Stomach (tissue), 4 donors: Measurements from ENCODE around the gene KCNQ5.

ENCODE experiments used
- POLR2A ChIP-seq, 4 donors: fragments of 450-650 bp; IDR thresholded peaks; one replicate each; pipeline ENCODE4 v1.6.1; 2016; ENCODE audit warnings: antibody characterized with exemption in 4 of 4, control low read depth in 2 of 4, mild to moderate bottlenecking in 1 of 4, moderate library complexity in 1 of 4
- TF ChIP-seq, protein P1 (sequence below), 7 experiments: fragments of 450-650 bp in 4 of 7; fragments of 200-600 bp in 3 of 7; sonication (generic) in 3 of 7; IDR thresholded peaks; one replicate each; pipeline ENCODE4 v1.5.1; 2016 to 2019; ENCODE audit warnings: antibody characterized with exemption in 7 of 7, control low read depth in 2 of 7, mild to moderate bottlenecking in 1 of 7

DNA sequence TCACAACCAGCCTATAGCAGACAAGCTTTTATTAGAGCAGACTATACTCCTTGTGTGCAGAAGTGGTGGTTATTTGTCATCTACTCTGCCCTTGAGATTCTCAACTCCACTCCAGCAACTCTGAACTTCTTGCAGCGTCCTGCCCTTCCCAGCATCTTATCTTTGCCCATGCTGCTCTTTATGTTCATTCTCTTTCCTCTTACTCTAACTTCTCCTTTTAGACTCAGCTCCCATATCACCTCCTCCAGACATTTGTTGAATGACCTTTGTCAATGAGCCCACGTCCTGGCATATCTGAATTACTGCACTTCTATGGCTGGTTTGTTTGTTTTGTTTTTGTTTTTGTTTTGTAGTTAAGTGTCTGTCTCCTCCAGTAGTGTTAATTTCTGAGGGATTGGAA, 81.2 kb downstream of the KCNQ5 start:
- TF ChIP-seq, protein P1, sequence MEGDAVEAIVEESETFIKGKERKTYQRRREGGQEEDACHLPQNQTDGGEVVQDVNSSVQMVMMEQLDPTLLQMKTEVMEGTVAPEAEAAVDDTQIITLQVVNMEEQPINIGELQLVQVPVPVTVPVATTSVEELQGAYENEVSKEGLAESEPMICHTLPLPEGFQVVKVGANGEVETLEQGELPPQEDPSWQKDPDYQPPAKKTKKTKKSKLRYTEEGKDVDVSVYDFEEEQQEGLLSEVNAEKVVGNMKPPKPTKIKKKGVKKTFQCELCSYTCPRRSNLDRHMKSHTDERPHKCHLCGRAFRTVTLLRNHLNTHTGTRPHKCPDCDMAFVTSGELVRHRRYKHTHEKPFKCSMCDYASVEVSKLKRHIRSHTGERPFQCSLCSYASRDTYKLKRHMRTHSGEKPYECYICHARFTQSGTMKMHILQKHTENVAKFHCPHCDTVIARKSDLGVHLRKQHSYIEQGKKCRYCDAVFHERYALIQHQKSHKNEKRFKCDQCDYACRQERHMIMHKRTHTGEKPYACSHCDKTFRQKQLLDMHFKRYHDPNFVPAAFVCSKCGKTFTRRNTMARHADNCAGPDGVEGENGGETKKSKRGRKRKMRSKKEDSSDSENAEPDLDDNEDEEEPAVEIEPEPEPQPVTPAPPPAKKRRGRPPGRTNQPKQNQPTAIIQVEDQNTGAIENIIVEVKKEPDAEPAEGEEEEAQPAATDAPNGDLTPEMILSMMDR (IDR thresholded peaks at IDR 0.05): no peak
- TF ChIP-seq POLR2A (IDR thresholded peaks at IDR 0.05): no peak
